ENCODE results near the gene VPS52.
A peak's percentile ranks its signal among the peaks of the same experiment; 100 is the strongest.

The VPS52 gene

GRCh38 chr6:33208091-33208967 lies 63.3 kb downstream of the VPS52 start, which contains the start of gene RING1:
Gene RING1, plus strand, starts transcription at chr6:33208500. Its CDS starts 323 bp downstream, at chr6:33208823.
- peak; percentile 3 for DNase-seq

DNA sequence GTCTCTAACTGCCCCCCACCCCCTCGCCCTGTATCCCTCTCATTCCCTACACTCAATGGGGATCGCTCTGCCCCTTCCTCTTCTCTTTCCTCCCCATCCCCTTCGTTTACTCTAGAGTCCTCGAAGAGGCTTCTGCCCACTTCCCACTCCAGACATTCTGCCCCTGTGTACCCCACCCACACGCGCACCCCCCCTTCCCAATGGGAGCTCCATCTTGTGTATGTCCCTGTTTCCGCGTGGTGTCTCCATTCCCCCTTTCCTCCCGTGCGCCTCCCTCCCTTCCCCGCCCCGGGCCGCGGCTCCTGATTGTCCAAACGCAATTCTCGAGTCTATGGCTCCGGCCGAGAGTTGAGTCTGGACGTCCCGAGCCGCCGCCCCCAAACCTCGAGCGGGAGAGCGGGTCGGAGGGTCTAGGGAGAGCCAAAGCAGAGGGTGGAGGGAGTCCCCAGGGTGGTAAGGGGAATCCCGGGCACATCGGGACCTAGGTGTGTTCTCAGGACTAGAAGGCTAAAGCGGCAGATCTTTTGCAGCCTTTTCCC lies 64.1 kb downstream of the VPS52 start:
- DNase-seq = no peak

DNA sequence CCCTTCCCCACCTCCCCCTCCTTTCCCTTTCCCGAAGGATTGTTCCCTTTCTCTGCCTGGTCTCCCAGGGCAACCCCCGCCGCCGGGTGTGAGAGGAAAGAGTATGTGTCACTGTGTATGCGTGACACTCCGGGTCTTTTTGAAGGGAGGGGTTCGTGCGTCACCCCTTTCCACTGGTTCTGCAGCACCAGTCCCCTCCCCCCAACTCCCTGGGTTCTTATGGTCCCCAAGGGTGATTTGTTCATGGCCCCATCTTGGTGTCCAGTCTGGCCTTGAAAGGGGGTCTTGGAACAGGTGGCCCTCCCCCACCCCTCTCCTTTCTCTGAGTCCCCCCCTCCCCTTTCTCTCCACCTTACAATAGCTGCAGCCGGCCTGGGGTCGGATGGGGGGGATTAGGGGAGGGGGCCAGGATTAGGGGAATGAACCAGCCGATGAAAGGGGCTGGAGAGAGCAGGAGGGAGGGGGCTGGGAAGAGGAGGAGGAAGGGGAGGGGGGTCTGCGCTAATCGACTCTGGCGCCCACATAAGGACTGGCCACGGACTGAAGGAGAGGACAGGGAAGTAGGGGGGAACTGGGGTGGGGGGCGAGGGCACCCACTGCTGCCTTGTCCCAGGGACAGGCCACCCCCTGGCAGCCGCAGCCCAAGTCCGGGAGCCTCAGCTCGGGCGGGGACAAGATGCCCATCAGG lies 64.7 kb downstream of the VPS52 start:
- no peak for DNase-seq

DNA sequence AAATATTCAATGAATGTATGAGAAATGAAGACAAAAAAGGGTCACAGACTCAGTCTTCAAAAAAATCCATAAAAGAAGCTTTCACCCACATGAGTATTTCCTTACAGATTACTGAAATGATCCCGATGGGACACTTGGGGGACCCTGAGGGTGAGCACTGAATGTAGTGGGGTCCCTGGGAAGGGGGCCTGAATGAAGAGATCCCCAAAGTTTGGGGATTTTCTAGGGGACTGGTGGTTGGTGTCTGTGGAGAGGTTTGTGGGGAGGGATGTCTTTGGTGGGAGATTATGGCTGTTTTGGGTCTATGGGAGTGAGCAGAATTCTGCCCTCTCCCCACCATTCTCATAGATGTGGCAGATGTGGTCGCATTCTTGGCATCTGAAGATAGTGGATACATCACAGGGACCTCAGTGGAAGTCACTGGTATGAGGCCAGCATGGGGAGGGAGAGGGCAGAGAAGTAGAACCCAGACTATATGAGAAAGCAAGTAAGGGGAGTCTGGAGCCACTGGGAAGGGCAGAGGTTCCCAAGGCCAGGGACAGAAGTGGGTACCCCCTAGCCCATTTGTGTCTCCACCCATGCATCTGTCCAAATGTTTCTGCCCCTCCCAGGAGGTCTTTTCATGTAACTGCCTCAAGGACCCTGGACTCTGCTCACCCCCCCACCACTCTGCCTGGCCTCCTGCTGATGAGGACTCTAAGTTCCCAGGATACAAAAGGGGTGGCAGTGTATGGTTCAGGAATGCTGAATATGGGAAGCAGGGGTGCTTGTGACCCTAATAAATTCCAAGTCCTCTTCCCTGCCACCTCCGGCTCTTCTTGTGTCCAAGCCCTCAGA lies 65.4 kb downstream of the VPS52 start:
- no peak for DNase-seq

DNA sequence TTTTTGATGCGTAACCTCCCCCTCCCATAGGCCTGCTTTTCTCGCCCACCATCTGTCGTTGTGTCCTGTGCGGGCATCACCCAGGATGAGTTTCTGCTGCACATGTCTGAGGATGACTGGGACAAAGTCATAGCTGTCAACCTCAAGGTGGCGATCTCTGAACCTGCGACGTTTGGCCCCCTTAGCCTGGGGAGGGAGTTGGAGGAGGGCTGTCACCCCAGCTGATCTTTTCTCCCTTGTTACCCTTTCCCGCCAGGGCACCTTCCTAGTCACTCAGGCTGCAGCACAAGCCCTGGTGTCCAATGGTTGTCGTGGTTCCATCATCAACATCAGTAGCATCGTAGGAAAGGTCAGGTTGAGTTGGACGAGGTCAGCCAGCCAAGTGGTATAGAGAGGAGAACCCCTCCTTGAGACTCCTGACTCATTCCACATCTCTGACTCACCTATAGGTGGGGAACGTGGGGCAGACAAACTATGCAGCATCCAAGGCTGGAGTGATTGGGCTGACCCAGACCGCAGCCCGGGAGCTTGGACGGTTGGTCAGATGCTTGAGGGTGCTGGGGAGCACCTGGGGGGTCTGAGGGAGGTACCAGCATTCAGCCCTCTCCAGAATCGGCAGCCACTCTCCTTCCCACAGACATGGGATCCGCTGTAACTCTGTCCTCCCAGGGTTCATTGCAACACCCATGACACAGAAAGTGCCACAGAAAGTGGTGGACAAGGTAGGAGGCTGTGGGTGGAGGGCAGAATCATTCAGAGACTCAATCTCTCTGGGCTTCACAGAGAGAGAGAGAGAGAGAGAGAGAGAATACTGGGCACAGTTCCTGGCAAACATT lies 66.3 kb downstream of the VPS52 start:
- no peak for DNase-seq

- peak; percentile 77 for DNase-seq
These were observed 67.1 kb downstream of the VPS52 start, which contains the start of gene HSD17B8 for GRCh38 chr6:33204415-33205190. Gene HSD17B8, plus strand, starts transcription at chr6:33204655. Its CDS starts 14 bp downstream, at chr6:33204669.

- DNase-seq = no peak
These were observed 67.6 kb downstream of the VPS52 start for GRCh38 chr6:33204165-33204414.

- no peak for DNase-seq
These were observed 68.1 kb downstream of the VPS52 start for GRCh38 chr6:33203443-33204164.

DNA sequence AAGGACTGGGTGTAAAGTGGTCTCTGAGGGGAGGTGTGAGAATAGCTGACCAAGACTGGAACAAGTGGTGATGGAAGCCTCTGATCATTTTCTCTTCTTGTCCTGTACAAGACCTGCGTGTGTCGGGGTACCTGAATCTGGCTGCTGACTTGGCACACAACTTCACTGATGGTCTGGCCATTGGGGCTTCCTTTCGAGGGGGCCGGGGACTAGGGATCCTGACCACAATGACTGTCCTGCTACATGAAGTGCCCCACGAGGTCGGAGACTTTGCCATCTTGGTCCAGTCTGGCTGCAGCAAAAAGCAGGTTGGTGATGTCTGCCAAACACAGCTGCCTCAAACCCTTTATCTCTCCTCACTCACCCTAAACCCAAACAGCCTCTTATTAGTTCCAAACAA lies 68.9 kb downstream of the VPS52 start:
- DNase-seq = no peak

DNA sequence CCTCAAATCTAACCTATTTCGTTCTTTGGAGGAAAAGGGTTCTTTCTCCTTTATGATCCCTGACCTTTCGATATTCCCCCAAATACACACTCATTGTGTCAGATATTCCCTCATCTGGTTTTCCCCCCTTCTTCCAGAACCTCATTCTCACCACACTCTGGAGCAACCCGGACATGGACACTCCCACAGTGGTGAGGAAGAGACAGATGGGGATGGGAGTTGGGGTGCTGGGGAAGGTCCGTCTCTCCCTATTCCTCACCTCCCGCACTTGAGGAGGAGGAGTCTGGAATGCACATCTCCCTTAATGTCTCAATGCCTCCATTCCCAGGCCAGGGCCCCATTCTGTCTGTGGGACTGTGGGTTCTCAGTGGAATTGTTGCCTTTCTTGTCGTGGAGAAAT lies 69.7 kb downstream of the VPS52 start:
- DNase-seq = no peak

DNA sequence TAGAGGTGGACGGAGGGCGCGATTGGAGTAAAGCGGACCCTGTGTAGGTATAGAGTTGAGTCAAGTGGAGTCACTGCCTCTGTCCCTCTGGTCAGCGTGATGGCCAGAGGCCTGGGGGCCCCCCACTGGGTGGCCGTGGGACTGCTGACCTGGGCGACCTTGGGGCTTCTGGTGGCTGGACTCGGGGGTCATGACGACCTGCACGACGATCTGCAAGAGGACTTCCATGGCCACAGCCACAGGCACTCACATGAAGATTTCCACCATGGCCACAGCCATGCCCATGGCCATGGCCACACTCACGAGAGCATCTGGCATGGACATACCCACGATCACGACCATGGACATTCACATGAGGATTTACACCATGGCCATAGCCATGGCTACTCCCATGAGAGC lies 70.5 kb downstream of the VPS52 start:
- DNase-seq = no peak
